Measurements from ENCODE around the gene CFAP74. TPM values are rescaled to one million over a fixed set of nuclear protein-coding genes. Genes with fewer than 3 reads are reported as not detected.

The CFAP74 gene
- polyA plus RNA-seq, 1 donor from 2014 or later = 0.22 TPM

DNA sequence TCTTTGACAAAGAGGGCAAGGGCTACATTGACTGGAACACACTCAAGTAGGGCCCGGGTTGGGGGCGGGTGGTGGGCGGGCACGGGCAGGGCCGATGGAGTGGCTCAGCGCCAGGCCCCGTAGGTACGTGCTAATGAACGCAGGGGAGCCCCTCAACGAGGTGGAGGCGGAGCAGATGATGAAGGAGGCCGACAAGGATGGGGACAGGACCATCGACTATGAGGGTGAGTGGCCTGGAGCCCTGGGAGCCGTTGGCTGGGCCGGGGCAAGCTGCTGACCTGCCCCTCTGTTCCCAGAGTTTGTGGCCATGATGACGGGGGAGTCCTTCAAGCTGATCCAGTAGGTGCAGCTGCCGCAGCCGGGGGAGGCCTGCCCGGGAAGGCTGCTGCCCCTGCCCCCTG lies 86.7 kb downstream of the CFAP74 start:
- Histone ChIP-seq H4K20me1 (ENCODE audit: insufficient read depth) (no peaks in the 10 kb centered on the region), H3F3A (ENCODE audit: insufficient read depth, low read length, poor library complexity, severe bottlenecking) (no peaks in the 10 kb centered on the region), H2AFZ (ENCODE audit: low read depth, low read length) (no peak overlapping the region), H3K4me3 (ENCODE audit: low read length) (no peak overlapping the region), H3K9me2 (ENCODE audit: insufficient read depth, low read length) (no peaks in the 10 kb centered on the region), H3K79me2 (replicated peaks; ENCODE audit: insufficient read depth, low read length) (no peaks in the 10 kb centered on the region), H3K27me3 (ENCODE audit: insufficient read depth, low read depth, low read length) (peaks cover 11% of the 10 kb centered on the region), H3K4me2 (ENCODE audit: low read length) (no peak overlapping the region), H3K9ac (ENCODE audit: low read length) (no peak overlapping the region), H3K36me3 (ENCODE audit: insufficient read depth, low read length) (no peaks in the 10 kb centered on the region), H3K9me3 (ENCODE audit: low read length) (no peaks in the 10 kb centered on the region), H3K27ac (ENCODE audit: low read length) (no peak overlapping the region)
- TF ChIP-seq SMC3 (conservative IDR thresholded peaks at IDR 0.05; ENCODE audit: poor library complexity) = no peak
- no peak for TF ChIP-seq EZH2 (IDR thresholded peaks at IDR 0.05; ENCODE audit: borderline replicate concordance, insufficient read depth, low read length, poor library complexity, severe bottlenecking)
- no peak for TF ChIP-seq EP300 (conservative IDR thresholded peaks at IDR 0.05; ENCODE audit: poor library complexity, severe bottlenecking)
- TF ChIP-seq MXI1 (conservative IDR thresholded peaks at IDR 0.05; ENCODE audit: poor library complexity, severe bottlenecking) = no peak

DNA sequence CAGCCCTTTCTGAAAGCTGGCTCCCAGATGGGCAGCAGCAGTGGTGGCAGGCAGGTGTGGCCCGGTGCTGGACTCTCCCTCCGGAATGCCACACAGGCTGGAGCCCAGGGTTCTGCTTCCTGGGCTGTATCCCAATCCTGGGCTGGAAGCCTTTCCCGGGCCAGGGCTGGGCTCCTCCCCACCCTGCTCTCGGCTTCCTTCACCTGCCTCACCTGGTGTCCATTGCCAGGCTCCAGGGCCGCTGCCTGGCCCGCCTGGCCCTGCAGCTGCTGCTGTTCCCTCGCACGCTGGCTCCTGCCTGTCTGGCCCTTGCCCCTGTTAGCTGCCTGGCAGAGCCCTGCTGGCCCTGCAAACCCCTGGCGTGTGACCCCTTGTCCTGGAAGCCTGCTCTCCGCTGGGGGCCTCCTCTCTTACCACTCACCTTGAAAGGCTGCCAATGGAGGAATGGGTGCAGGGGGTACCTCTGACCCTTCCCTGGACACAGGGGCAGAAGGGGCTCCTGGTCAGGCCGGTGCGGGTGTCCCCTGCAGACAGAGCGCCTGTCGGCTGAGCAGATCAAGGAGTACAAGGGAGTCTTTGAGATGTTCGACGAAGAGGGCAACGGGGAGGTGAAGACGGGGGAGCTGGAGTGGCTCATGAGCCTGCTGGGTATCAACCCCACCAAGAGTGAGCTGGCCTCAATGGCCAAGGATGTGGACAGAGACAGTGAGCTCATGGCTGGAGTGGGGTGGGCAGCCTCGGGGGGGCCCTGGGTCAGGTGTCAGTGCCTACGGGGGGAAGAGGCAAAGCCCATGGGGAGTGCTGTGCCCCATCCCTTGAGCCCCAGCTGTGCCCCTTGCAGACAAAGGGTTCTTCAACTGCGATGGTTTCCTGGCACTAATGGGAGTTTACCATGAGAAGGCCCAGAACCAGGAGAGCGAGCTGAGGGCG lies 87.4 kb downstream of the CFAP74 start:
- Histone ChIP-seq H3K4me2 (ENCODE audit: low read length) (no peak overlapping the region), H2AFZ (ENCODE audit: low read depth, low read length) (no peak overlapping the region), H3K79me2 (replicated peaks; ENCODE audit: insufficient read depth, low read length) (no peaks in the 10 kb centered on the region), H3K9me3 (ENCODE audit: low read length) (no peaks in the 10 kb centered on the region), H4K20me1 (ENCODE audit: insufficient read depth) (no peaks in the 10 kb centered on the region), H3F3A (ENCODE audit: insufficient read depth, low read length, poor library complexity, severe bottlenecking) (no peaks in the 10 kb centered on the region), H3K9ac (ENCODE audit: low read length) (no peak overlapping the region), H3K27me3 (ENCODE audit: insufficient read depth, low read depth, low read length) (peaks cover 11% of the 10 kb centered on the region), H3K9me2 (ENCODE audit: insufficient read depth, low read length) (no peaks in the 10 kb centered on the region), H3K27ac (ENCODE audit: low read length) (no peak overlapping the region), H3K4me3 (ENCODE audit: low read length) (no peak overlapping the region), H3K36me3 (ENCODE audit: insufficient read depth, low read length) (no peaks in the 10 kb centered on the region)
- TF ChIP-seq POLR2AphosphoS5 (IDR thresholded peaks at IDR 0.05) (no peak), EZH2 (IDR thresholded peaks at IDR 0.05; ENCODE audit: borderline replicate concordance, insufficient read depth, low read length, poor library complexity, severe bottlenecking) (no peak), SMC3 (conservative IDR thresholded peaks at IDR 0.05; ENCODE audit: poor library complexity) (no peak), MXI1 (conservative IDR thresholded peaks at IDR 0.05; ENCODE audit: poor library complexity, severe bottlenecking) (no peak), RAD21 (conservative IDR thresholded peaks at IDR 0.05) (no peak), TAF1 (IDR thresholded peaks at IDR 0.05; ENCODE audit: low read depth) (no peak)
- TF ChIP-seq, protein P1, sequence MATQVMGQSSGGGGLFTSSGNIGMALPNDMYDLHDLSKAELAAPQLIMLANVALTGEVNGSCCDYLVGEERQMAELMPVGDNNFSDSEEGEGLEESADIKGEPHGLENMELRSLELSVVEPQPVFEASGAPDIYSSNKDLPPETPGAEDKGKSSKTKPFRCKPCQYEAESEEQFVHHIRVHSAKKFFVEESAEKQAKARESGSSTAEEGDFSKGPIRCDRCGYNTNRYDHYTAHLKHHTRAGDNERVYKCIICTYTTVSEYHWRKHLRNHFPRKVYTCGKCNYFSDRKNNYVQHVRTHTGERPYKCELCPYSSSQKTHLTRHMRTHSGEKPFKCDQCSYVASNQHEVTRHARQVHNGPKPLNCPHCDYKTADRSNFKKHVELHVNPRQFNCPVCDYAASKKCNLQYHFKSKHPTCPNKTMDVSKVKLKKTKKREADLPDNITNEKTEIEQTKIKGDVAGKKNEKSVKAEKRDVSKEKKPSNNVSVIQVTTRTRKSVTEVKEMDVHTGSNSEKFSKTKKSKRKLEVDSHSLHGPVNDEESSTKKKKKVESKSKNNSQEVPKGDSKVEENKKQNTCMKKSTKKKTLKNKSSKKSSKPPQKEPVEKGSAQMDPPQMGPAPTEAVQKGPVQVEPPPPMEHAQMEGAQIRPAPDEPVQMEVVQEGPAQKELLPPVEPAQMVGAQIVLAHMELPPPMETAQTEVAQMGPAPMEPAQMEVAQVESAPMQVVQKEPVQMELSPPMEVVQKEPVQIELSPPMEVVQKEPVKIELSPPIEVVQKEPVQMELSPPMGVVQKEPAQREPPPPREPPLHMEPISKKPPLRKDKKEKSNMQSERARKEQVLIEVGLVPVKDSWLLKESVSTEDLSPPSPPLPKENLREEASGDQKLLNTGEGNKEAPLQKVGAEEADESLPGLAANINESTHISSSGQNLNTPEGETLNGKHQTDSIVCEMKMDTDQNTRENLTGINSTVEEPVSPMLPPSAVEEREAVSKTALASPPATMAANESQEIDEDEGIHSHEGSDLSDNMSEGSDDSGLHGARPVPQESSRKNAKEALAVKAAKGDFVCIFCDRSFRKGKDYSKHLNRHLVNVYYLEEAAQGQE (IDR thresholded peaks at IDR 0.05; ENCODE audit: borderline replicate concordance) = no peak
- TF ChIP-seq, protein P2, sequence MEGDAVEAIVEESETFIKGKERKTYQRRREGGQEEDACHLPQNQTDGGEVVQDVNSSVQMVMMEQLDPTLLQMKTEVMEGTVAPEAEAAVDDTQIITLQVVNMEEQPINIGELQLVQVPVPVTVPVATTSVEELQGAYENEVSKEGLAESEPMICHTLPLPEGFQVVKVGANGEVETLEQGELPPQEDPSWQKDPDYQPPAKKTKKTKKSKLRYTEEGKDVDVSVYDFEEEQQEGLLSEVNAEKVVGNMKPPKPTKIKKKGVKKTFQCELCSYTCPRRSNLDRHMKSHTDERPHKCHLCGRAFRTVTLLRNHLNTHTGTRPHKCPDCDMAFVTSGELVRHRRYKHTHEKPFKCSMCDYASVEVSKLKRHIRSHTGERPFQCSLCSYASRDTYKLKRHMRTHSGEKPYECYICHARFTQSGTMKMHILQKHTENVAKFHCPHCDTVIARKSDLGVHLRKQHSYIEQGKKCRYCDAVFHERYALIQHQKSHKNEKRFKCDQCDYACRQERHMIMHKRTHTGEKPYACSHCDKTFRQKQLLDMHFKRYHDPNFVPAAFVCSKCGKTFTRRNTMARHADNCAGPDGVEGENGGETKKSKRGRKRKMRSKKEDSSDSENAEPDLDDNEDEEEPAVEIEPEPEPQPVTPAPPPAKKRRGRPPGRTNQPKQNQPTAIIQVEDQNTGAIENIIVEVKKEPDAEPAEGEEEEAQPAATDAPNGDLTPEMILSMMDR (IDR thresholded peaks at IDR 0.05; ENCODE audit: poor library complexity, severe bottlenecking) = no peak

Measured in neural cell (in vitro differentiated cells).